Measurements from ENCODE around the gene CRYL1. TPM values are rescaled to one million over a fixed set of nuclear protein-coding genes. Genes with fewer than 3 reads are reported as not detected.

CRYL1 gene
- total and polyA plus RNA-seq, 2 of the 13 experiments (the other 11 are each of a cell fraction or from before 2014, with no cell fraction given) = 57.2 to 115 TPM

DNA sequence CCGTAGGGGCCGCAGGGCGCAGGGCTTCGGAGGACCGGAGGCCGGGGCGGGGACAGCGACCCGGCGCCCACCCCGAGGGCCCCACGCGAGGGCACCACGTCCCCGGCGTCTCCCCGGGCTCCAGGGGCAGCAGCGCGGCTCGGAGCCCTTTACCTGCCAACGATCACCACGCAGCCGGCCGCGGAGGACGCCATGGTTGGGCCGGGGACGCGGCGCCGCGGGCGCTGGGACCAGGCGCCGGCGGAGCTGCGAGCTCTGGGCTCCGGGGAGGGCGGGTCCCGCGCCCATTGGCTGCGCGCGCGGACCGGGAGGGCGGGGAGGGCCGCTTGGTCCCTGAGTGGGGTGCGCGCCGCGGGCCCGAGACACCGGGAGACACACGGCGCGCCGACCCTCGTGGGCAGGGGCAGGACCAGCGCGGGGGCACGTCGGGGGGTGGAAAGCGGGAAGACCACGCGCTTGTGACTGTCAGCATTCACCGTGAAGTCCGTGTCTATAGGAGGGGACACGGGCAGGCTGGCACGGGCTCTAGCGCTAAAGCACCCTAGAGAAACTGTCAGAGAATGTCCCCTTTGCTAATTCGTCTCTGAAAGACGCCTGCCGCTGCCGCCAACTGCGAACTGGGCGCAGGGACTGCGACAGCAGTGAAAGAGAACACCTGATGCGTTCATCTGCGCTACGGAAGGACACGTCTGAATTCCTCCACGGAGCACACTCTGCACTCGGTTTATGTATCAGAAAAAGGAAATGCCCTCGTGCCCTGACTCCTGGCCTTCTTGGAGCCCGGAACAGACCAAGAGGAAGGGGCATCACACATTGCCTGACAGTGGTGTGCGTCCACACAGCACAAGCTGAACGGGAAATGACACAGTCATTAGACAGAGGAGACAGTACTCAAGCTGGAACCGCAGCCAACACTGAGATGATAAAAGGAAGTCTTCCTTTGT is at the start of gene CRYL1 (continued):
- TF ChIP-seq, protein P1, sequence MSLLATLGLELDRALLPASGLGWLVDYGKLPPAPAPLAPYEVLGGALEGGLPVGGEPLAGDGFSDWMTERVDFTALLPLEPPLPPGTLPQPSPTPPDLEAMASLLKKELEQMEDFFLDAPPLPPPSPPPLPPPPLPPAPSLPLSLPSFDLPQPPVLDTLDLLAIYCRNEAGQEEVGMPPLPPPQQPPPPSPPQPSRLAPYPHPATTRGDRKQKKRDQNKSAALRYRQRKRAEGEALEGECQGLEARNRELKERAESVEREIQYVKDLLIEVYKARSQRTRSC (CRISPR knock-in tag; IDR thresholded peaks at IDR 0.05; ENCODE audit: low read depth) = no peak
- TF ChIP-seq, protein P2, sequence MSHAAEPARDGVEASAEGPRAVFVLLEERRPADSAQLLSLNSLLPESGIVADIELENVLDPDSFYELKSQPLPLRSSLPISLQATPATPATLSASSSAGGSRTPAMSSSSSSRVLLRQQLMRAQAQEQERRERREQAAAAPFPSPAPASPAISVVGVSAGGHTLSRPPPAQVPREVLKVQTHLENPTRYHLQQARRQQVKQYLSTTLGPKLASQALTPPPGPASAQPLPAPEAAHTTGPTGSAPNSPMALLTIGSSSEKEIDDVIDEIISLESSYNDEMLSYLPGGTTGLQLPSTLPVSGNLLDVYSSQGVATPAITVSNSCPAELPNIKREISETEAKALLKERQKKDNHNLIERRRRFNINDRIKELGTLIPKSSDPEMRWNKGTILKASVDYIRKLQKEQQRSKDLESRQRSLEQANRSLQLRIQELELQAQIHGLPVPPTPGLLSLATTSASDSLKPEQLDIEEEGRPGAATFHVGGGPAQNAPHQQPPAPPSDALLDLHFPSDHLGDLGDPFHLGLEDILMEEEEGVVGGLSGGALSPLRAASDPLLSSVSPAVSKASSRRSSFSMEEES (CRISPR knock-in tag; IDR thresholded peaks at IDR 0.05) = peak; percentile 16; the same call in 1 of the 2 replicates
- TF ChIP-seq ZNF781 (CRISPR knock-in tag; IDR thresholded peaks at IDR 0.05; ENCODE audit: borderline replicate concordance, not compliant biosample characterization) = no peak
- no peak for TF ChIP-seq THRA (CRISPR knock-in tag; IDR thresholded peaks at IDR 0.05; ENCODE audit: borderline replicate concordance)
- TF ChIP-seq ATF6 (CRISPR knock-in tag; conservative IDR thresholded peaks at IDR 0.05) = no peak
- no peak for TF ChIP-seq TERF1 (CRISPR knock-in tag; IDR thresholded peaks at IDR 0.05)
- TF ChIP-seq TFDP2 (CRISPR knock-in tag; IDR thresholded peaks at IDR 0.05) = peak; percentile 52
- TF ChIP-seq, protein P3, sequence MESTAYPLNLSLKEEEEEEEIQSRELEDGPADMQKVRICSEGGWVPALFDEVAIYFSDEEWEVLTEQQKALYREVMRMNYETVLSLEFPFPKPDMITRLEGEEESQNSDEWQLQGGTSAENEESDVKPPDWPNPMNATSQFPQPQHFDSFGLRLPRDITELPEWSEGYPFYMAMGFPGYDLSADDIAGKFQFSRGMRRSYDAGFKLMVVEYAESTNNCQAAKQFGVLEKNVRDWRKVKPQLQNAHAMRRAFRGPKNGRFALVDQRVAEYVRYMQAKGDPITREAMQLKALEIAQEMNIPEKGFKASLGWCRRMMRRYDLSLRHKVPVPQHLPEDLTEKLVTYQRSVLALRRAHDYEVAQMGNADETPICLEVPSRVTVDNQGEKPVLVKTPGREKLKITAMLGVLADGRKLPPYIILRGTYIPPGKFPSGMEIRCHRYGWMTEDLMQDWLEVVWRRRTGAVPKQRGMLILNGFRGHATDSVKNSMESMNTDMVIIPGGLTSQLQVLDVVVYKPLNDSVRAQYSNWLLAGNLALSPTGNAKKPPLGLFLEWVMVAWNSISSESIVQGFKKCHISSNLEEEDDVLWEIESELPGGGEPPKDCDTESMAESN (CRISPR knock-in tag; conservative IDR thresholded peaks at IDR 0.05) = peak; percentile 55; the same call in 1 of the 2 replicates
- TF ChIP-seq CREB3 (CRISPR knock-in tag; IDR thresholded peaks at IDR 0.05) = no peak
- TF ChIP-seq, protein P4, sequence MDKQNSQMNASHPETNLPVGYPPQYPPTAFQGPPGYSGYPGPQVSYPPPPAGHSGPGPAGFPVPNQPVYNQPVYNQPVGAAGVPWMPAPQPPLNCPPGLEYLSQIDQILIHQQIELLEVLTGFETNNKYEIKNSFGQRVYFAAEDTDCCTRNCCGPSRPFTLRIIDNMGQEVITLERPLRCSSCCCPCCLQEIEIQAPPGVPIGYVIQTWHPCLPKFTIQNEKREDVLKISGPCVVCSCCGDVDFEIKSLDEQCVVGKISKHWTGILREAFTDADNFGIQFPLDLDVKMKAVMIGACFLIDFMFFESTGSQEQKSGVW (CRISPR knock-in tag; IDR thresholded peaks at IDR 0.05; ENCODE audit: borderline replicate concordance) = no peak
- peak; percentile 33; the same call in 1 of the 2 replicates for TF ChIP-seq HNF4A (CRISPR knock-in tag; IDR thresholded peaks at IDR 0.05)
- no peak; the same call in 1 of the 2 replicates for TF ChIP-seq ZSCAN25 (CRISPR knock-in tag; IDR thresholded peaks at IDR 0.05)

All from HepG2 (cell line).